Stomach (tissue), 9 donors: ENCODE results near the gene SUN1. TPM values are rescaled to one million over a fixed set of nuclear protein-coding genes. Genes with fewer than 3 reads are reported as not detected.

ENCODE experiments used
- DNase-seq, 2 donors: peaks; one replicate each; pipeline versions ENCODE4 v3.0.0 to v3.0.0-alpha.2; 2013 to 2019
- H3K27ac ChIP-seq, 5 donors: fragments of 200-600 bp in 4 of 5; sonication (generic) in 4 of 5; one replicate each; pipeline ENCODE4 v1.5.1; 2013 to 2019; ENCODE audit warnings: mild to moderate bottlenecking in 1 of 5, moderate library complexity in 1 of 5
- H3K27me3 ChIP-seq, 3 donors: fragments of 200-600 bp; sonication (generic); one replicate each; pipeline ENCODE4 v1.5.1; 2017 to 2019; ENCODE audit warnings: mixed run types in 1 of 3
- H3K36me3 ChIP-seq, 4 donors: fragments of 200-600 bp; sonication (generic); 1 replicate in 3 of 4; 2 replicates in 1 of 4; pipeline ENCODE4 v1.5.1; 2016 to 2019
- H3K4me1 ChIP-seq, 4 donors: fragments of 200-600 bp; sonication (generic); one replicate each; pipeline ENCODE4 v1.5.1; 2016 to 2019
- H3K4me3 ChIP-seq, 4 donors: fragments of 200-600 bp; sonication (generic) in 3 of 4; one replicate each; pipeline ENCODE4 v1.5.1; 2016 to 2019; ENCODE audit warnings: mild to moderate bottlenecking in 1 of 4
- H3K9me3 ChIP-seq, 4 donors: fragments of 200-600 bp; sonication (generic); one replicate each; pipeline ENCODE4 v1.5.1; 2016 to 2019
- EP300 ChIP-seq: sonication (generic); formaldehyde crosslinking; IDR thresholded peaks from one replicate; pipeline ENCODE4 v1.6.1; 2017; ENCODE audit warnings: antibody characterized with exemption
- POLR2A ChIP-seq, 4 donors: fragments of 450-650 bp; IDR thresholded peaks; one replicate each; pipeline ENCODE4 v1.6.1; 2016; ENCODE audit warnings: antibody characterized with exemption in 4 of 4, control low read depth in 2 of 4, mild to moderate bottlenecking in 1 of 4, moderate library complexity in 1 of 4
- POLR2AphosphoS5 ChIP-seq, 3 donors: sonication (generic); formaldehyde crosslinking; IDR thresholded peaks; one replicate each; pipeline ENCODE4 v1.6.1; 2016; ENCODE audit warnings: antibody characterized with exemption in 3 of 3
- WGBS, 5 donors: extraction: QIAGEN DNeasy Blood & Tissue Kit in 3 of 5; methylation state at CpG; one replicate each; pipeline versions ENCODE4 v1.1.5 to v1.1.7; 2013 to 2018; 5-methylcytosine and 5-hydroxymethylcytosine counted together
- intact Hi-C: fragments of 100-400 bp; cut with DNase I; formaldehyde crosslinking; loops from one replicate; pipeline ENCODE4 v1.15.1; 2023; ENCODE audit warnings: low total_unique reads
- polyA plus RNA-seq, 3 donors: library from polyadenylated mRNA; stranded (reverse); fragments of 200-250 nt; gene quantifications; one replicate each; pipeline ENCODE4 v1.2.3, GENCODE V29; 2013
- total RNA-seq, 5 donors: library from RNA; depleted of rRNA; stranded (reverse); fragments of >200 nt; gene quantifications; one replicate each; pipeline versions ENCODE4 v1.1.0 to v1.2.3, GENCODE V29; 2014 to 2016
- TF ChIP-seq, protein P1 (sequence below), 7 experiments: fragments of 450-650 bp in 4 of 7; fragments of 200-600 bp in 3 of 7; sonication (generic) in 3 of 7; IDR thresholded peaks; one replicate each; pipeline ENCODE4 v1.5.1; 2016 to 2019; ENCODE audit warnings: antibody characterized with exemption in 7 of 7, control low read depth in 2 of 7, mild to moderate bottlenecking in 1 of 7
- donor health status: healthy with polysubstance abuse.
- donor health status: Bipolar disorder and iron deficiency.
- donor health status: healthy.

The SUN1 gene
- total and polyA plus RNA-seq, 8 donors: 15.9 to 242 (median 117) TPM

DNA sequence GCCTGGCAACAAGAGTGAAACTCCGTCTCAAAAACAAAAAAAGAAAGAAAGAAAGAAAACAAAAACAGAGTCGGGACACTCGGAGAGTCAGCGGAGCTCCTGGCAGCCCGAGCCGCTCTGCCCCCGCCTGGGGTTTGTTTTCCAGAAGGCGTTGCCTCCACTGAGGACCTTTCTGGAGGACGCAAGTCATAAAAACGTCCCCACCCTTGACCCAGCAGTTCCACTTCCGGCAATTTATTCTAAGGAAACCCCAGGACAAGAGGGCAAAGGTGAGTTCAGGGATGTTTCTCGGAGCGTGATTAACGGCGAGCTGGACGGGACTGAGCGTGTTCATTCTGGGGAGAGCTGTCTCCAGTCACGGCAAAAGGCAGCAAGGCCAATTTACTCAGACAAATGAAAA is 27.0 kb upstream of the SUN1 start:
- Histone ChIP-seq H3K9me3 (no peaks in the 10 kb centered on the region), H3K4me3 (no peak overlapping the region), H3K27ac (peak overlapping the region in 4 of 5 donors; percentile 6 to 58 (median 44)), H3K36me3 (no peaks in the 10 kb centered on the region), H3K4me1 (peaks cover 10 to 30% (median 18%) of the 10 kb centered on the region in 4 donors), H3K27me3 (no peaks in the 10 kb centered on the region)
- WGBS, 5 donors: 58 to 70% (median 67%) methylated on average over 18 of the region's 18 CpGs
- intact Hi-C loops: no loop called here
- peak in 1 of 3 donors; percentile 5 for TF ChIP-seq POLR2AphosphoS5 (IDR thresholded peaks at IDR 0.05)
- TF ChIP-seq POLR2A (IDR thresholded peaks at IDR 0.05): no peak
- no peak for TF ChIP-seq EP300
- TF ChIP-seq, protein P1, sequence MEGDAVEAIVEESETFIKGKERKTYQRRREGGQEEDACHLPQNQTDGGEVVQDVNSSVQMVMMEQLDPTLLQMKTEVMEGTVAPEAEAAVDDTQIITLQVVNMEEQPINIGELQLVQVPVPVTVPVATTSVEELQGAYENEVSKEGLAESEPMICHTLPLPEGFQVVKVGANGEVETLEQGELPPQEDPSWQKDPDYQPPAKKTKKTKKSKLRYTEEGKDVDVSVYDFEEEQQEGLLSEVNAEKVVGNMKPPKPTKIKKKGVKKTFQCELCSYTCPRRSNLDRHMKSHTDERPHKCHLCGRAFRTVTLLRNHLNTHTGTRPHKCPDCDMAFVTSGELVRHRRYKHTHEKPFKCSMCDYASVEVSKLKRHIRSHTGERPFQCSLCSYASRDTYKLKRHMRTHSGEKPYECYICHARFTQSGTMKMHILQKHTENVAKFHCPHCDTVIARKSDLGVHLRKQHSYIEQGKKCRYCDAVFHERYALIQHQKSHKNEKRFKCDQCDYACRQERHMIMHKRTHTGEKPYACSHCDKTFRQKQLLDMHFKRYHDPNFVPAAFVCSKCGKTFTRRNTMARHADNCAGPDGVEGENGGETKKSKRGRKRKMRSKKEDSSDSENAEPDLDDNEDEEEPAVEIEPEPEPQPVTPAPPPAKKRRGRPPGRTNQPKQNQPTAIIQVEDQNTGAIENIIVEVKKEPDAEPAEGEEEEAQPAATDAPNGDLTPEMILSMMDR (IDR thresholded peaks at IDR 0.05): no peak
- no peak for DNase-seq

DNA sequence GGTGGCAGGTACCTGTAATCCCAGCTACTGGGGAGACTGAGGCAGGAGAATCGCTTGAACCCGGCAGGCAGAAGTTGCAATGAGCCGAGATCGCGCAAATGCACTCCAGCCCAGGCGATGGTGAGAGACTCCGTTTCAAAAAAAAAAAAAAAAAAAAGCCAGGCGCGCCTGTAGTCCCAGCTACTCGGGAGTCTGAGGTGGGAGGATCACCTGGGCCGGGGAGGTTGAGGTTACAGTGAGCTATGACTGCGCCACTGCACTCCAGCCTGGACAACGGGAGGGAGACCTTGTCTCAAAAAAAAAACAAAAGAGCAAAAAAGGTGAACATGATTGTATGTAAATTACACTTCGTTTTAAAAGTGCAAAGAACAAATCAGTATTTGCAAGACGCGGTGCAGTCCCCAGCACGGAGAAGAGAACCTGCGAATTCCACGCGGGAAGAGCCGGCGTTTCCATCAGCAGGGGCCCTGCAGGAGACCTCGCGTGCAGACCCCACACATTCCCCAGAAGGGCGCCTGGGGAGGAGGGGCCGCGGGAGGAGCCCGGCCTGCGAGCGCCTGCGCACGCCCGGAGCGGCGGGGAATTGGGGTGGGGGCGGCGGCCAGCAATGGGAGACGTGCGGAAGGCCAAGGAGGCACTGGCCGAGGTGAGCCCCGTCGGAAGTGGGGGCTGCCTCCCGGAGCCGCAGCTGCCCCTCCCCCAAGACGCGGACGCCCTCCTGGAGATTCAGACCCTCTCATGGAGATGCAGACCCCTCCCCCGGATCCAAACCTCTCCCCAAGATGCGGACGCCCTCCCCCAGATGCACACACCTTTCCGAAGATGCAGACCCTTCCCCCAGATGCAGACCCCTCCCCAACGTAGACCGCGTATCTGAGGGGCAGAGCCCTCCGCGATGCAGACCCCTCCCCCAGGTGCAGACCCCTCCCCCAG is 16.7 kb upstream of the SUN1 start:
- TF ChIP-seq POLR2A (IDR thresholded peaks at IDR 0.05) (no peak), EP300 (no peak), POLR2AphosphoS5 (IDR thresholded peaks at IDR 0.05) (no peak)
- TF ChIP-seq, protein P1 (IDR thresholded peaks at IDR 0.05): no peak
- Histone ChIP-seq H3K9me3 (no peaks in the 10 kb centered on the region), H3K4me1 (peaks cover 33 to 68% (median 55%) of the 10 kb centered on the region in 4 donors), H3K27me3 (peaks cover 0 to 10% (median 0%) of the 10 kb centered on the region in 3 donors), H3K36me3 (no peaks in the 10 kb centered on the region), H3K4me3 (peak overlapping the region; percentile 87 to 93 (median 90)), H3K27ac (peak overlapping the region; percentile 57 to 97 (median 92))
- DNase-seq: peak in 1 of 2 donors; percentile 86
- intact Hi-C loops: no loop called here
- 11 to 42% (median 21%) methylated on average over 24 to 56 of the region's 56 CpGs for WGBS, 5 donors

DNA sequence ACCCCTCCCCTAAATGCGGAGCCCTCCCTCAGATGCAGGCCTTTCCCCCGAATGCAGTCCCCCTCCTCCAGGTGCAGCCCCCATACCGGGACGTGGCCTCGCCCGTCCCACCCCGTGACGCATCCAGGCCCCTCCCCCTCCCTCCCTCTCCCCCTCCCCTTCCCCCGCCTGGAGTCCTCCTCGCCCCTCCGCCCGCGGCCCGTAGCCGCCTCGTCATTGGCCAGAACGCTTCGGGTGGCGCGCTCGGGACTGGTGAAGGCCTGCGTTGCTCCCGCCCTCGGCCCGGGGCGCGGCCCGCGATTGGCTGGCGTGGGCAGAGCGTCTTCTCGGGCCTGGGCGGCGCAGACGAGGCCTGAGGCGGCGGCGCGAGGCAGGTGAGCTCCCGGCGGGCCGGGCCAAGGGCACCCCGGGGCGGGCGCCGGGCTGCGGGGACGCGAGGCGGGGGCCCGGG is 16.0 kb upstream of the SUN1 start:
- peak overlapping the region; percentile 87 to 93 (median 90) for H3K4me3 ChIP-seq
- DNase-seq: peak; percentile 99 to 100
- peaks cover 33 to 75% (median 57%) of the 10 kb centered on the region in 4 donors for H3K4me1 ChIP-seq
- TF ChIP-seq POLR2AphosphoS5 (IDR thresholded peaks at IDR 0.05): peak; percentile 94 to 96 (median 95)
- TF ChIP-seq, protein P1 (IDR thresholded peaks at IDR 0.05): no peak
- peaks cover 0 to 10% (median 0%) of the 10 kb centered on the region in 3 donors for H3K27me3 ChIP-seq
- peak overlapping the region; percentile 84 to 97 (median 92) for H3K27ac ChIP-seq
- H3K36me3 ChIP-seq: no peaks in the 10 kb centered on the region
- intact Hi-C loops: no loop called here
- no peaks in the 10 kb centered on the region for H3K9me3 ChIP-seq
- 0 to 3% (median 0%) methylated on average over 8 to 50 of the region's 51 CpGs; no CpG with 5 or more reads in 1 of the 5 donors for WGBS, 5 donors

DNA sequence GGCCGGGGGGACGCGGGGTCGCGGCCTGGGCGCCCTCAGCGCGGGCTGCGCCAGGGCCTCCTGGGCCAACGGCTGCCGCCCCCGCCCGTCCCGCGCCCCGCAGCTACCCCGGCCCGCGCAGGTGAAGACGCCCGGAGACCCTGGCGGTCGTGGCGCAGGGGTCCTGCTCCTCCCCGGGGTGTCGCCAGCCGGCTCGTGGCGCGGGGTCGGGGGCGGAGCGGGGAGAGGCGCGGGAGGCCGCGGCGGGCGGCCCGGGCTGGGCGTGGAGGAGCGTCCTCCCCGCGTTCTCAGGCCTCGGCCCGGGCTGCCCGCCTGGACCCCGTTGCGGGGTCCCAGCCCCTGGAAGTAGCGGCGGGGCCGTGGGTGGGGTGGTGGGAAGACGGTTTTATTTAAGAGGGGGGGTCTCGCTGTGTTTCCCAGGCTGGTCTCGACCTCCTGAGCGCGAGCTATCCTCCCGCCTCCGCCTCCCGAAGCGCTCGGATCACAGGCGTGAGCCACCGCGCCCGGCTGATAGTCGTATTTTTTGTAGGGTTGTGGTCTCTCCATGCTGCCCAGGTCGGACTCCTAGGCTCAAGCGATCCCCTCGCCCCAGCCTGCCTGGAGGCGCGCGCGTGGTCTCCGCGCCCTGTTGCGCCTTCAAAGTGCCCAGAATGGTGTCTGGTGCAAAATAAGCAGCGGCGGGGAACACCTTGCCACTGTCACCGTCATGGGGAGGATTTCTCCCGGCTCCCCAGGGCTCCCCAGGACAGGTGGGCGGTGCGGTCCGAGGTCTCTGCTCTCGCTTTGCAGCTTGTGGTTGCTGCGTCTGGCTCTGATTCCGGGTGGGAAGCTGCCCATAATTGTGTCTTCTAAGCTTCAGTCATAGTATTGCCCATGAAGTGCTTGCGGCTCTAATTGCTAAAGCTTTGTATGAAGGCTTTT is 15.3 kb upstream of the SUN1 start:
- peaks cover 0 to 10% (median 0%) of the 10 kb centered on the region in 3 donors for H3K27me3 ChIP-seq
- TF ChIP-seq, protein P1 (IDR thresholded peaks at IDR 0.05): no peak
- TF ChIP-seq EP300 (no peak), POLR2A (IDR thresholded peaks at IDR 0.05) (no peak), POLR2AphosphoS5 (IDR thresholded peaks at IDR 0.05) (no peak)

More for the DNA sequence above, 15.3 kb upstream of the SUN1 start:
- peak in 1 of 2 donors; percentile 51 for DNase-seq
- H3K9me3 ChIP-seq: no peaks in the 10 kb centered on the region
- H3K36me3 ChIP-seq: no peaks in the 10 kb centered on the region
- peaks cover 33 to 79% (median 59%) of the 10 kb centered on the region in 4 donors for H3K4me1 ChIP-seq
- peak overlapping the region; percentile 84 to 97 (median 87) for H3K27ac ChIP-seq
- intact Hi-C loops: no loop called here
- 0 to 1% (median 0%) methylated on average over 23 to 88 of the region's 88 CpGs for WGBS, 5 donors
- H3K4me3 ChIP-seq: peak overlapping the region; percentile 87 to 93 (median 90)
